HG02884 (cell line): Measurements from ENCODE around the gene SPTBN5.

Experiments
- ATAC-seq: cut with Tn5 transposase; IDR thresholded peaks from one replicate; pipeline ENCODE4 v1.9.1; 2021; ENCODE audit warnings: mild to moderate bottlenecking, moderate library complexity; ENCODE audit not compliant: unreplicated experiment

Gene SPTBN5

DNA sequence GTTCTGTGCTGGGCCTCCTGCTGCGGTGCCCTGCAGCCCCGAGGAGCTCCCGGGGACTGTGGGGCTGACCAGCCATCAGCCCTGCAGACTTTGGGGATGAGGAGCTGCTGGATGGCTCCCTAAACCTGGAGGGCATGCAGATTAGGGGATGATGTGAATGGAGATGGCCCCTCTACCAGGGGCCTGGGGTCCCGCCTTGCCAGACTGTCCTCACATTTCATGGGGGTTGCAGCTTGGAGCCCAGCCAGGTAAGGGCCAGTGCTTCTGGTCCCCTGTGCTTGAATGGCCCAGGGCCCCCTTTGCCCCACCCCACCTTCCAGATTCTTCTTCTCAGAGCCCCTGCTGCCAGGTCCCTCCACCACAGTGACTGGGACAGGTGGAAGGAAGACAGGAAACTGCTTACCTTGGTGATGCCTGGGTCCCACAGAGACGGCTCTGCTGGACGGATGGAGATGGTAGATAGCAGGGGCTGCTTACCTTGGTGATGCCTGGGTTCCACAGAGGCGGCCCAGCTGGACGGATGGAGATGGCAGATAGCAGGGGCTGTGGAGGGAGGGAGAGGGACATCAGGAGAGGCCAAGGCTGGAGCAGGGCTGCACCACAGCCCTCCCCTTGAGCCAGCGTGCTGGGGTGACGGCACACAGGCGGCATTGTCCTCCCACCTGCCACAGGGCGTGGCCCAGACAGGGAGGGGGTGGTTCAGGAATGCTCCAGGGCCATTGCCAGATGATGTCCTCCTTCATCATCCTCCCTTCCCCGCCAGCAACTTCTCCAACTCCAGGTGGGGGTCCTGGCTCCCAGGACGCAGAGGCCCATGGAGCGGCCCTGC, at the start of gene SPTBN5:
Gene SPTBN5 (minus strand): TSS at position 632 of the 829 bp plus-strand sequence. CDS start 556 bp downstream, at position 76.
- no peak for ATAC-seq

DNA sequence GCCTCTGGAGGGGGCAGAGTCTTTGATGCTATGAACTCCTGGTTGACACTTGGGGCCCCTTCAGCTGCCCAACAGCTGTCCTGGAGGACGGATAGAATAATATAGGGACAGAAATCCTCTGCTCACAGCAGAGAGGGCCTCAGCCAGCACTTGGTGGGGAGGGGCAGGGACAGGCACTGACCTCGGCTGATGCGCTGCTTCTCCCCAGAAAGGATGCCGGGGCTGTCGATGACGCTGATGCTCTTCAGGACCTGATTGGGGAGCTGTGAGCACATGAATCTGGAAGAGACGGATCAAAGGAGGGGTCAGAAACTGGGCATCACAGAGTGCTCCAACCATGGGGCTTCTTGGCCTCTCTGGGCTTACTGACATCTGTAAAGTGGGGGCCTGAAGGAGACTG, 49.0 kb upstream of the SPTBN5 start:
- ATAC-seq: no peak

DNA sequence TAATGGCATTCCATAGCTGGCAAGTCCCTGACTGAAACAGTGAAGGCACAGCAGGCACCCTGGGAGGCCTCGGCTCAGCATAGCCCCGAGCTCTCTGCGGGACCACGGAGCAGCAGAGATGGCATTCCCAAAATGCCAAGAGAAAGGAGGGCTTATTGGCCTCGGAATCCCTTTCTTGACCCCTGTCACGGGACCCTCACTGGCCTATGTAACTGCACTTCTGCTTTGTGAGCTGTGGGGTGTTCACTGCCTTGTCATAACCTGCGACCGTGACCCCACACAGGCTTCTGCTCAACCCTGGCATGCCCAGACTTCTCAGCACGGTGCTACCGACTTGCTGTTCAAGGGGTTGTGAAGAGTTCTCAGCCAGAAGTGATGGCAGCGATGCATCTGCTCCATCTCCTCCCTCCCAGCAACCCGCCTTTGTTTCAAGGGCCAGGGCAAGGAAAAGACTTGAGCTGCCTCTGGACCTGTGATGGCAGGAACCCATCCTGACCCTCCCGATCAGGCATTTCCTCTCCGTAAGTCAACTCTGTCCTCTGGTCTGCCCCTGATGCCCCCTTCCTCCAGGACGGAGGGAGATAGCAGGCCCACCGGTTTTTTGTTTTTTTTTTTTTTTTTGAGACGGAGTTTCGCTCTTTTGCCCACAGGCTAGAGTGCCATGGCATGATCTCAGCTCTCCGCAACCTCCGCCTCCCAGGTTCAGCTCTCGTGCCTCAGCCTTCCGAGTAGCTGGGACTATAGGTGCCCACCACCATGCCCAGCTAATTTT, 48.0 kb upstream of the SPTBN5 start:
- ATAC-seq: no peak

DNA sequence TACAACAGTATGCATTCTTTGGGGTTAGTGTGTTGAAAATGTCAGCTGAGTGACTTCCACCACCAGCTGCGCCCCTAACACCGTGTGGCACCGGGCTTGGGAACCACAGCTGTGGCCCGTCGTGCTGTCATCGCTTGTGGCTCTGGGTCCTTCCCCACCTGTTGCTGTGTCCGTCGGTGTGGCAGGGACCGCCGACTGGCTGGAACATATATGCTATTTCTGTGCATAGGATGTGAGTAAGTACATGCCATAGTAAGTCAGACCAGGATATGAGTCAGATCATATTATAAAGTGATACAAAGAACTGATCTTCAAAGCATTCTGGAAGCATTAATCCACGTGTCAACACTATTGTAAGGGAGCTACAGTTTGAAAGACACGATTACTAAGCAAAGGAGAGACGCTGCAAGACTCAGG, 46.6 kb upstream of the SPTBN5 start:
- ATAC-seq: no peak

DNA sequence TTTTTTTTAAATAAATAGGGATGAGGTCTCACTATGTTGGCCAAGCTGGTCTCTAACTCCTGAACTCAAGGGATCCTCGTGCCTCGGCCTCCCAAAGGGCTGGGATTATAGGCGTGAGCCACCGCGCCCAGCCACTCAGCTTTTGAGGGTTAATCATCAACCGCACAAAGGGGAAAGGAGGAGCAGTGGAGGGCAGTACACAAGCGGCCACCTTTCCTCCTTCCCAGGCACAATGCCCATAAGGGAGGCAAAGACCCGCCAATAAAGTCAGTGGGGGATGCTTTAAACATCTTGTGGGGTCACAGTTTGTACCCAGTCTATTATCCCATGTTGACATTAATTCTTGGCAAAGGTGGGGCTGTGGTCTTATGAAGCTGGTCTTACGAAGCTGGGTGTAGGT, 46.1 kb upstream of the SPTBN5 start:
- no peak for ATAC-seq

DNA sequence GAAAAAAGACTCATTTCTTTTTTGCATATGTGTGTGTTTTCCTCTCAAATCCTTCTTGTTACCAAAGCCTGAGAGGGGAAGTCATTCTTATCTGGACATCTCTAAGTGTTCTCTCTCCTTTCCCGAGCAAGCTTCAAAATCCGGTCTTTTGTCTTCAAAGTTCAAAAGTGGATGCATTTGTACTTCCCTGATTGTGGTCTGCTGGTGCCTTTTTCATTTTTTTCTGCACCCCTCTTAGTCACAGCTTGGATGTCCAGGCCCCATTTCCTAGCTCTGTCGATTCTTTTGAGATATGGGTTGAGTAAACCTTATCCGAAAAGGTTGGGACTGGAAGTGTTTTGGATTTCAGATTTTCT, 43.7 kb upstream of the SPTBN5 start:
- ATAC-seq: no peak

DNA sequence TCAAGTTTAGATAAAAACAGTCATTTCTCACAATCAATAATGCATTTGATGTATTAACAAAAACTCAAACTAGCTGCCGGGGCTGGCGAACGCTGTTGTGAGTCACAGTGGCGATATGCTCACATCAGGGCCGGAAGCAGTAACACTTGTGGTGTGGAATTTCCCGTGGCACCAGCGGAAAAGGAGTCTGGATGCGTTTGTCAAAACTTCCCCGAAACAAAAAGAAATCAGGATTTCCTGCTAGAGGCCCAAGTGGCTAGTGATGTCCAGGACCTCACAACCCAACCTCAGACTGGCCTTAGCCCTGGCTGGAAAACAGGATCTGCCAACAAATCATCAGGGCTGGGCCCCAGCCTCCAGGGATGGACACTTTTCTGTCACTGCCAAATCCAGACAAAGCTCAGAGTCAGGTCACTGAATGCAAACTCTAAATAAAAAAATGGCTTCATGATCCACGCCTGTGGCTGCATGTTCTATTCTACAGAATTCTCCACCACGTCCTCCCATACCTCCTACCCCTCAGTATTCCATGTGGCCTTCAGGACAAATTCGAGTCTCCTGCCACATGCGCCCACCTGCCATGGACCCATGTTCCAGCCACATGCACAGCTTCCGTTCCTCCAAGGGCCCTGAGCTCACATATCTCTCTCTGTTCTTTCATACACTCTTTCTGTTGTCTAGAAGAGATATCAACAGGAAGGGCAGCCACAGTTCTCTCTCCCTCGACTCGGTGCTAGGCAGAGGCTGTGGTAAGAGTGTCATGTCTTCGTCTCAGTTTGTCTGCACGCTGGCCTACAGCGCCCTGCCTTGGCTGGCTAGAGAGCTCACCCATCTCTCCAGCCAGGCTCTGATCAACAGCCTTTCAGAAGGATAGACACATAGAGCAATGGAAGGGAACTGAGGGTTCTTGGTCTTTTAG, 43.1 kb upstream of the SPTBN5 start:
- ATAC-seq: no peak

DNA sequence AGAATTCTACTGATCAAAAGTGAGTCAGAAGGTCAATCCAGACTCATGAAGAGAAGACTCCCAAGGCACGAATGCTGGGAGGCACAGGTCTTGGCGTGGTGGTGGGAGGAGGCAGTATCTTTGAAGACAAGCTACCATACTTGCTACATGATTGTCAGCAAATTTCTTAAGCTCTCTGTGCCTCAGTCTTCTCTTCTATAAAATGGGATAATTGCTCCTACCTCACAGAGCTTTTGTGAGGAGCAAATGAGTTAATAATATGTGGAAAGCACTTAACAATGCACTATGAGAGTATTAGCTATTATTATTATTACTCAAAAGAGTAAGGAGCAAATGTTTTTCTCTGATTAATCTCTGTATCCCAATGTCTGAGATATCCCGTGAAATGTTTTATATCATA, 42.3 kb upstream of the SPTBN5 start:
- no peak for ATAC-seq

DNA sequence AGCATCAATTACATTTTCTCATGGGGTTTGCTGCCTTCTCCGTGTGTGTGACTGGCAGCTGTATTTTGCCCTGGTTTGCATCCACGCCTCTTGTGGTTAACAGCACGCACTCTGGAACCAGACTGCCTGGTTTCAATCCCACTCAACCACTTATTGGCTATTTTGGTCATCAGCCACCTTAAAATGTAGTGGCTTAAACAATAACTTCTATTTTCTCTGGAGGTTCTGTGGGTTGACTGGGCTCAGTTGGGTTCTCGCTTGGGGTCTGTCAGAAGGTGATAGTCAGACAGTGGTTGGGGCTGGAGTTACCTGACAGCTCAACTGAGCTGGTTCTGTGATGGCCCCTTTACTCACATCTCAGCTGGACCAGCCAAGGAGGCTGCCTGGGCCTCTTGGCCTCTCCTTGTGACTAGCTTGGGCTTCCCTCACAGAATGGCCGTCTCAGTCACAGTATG, 41.7 kb upstream of the SPTBN5 start:
- ATAC-seq: no peak

DNA sequence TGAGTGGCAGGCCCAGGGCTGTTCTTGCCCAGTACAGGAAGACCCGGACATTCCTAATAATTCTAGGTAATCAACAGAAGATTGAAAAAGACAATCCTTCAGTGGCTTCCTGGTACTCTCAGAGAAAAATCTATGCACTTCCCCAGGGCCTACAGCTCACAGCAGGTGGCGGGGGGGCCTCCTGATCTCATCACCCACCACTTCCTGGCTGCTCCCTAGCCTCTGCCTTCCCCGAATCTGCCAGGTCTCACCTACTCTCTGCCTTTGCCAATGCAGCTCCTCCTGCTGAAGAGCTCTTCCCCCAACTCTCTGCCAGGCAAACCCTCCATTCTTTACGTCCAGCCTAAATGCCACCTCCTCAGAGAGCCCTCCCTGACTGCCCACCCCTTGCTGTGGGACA, 41.0 kb upstream of the SPTBN5 start:
- no peak for ATAC-seq

DNA sequence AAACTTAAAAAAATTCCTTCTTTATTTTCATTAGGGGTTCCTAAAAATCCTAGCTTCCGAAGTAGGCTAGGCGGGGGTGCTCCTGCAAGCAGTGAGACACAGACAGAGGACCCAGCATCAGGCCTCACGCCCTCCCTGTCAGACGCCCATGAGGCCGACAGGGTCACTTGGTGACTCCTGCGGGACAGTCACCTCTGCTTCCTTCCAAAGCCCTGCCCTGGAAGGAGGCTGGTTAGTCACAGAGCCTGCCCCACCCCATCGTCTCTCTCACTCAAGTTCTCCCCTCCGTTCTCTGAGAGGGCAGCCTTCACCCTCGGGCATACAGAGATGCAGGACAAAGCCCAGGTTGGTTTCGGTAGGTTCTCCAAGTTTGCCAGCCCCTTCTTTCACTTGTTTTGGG, 39.9 kb upstream of the SPTBN5 start:
- ATAC-seq: no peak

DNA sequence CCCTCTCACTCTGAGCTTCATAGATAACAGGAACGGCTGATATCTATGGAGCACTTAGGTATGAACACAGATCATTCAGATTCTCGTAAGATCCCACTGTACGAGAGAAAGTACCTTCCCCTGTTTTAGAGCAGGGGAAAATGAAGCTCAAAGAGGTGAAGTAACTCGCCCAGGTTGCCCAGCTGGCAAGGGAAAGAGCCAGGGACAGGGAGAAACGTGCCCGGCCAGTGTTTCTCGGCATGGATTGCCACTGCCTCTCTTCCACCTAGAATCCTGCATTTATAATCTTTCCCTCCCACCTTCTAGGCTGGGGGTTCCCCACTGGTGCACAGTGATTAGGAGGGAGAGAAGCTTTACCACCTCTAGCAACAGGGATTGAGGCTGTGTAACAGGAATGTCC, 39.5 kb upstream of the SPTBN5 start:
- ATAC-seq: no peak

DNA sequence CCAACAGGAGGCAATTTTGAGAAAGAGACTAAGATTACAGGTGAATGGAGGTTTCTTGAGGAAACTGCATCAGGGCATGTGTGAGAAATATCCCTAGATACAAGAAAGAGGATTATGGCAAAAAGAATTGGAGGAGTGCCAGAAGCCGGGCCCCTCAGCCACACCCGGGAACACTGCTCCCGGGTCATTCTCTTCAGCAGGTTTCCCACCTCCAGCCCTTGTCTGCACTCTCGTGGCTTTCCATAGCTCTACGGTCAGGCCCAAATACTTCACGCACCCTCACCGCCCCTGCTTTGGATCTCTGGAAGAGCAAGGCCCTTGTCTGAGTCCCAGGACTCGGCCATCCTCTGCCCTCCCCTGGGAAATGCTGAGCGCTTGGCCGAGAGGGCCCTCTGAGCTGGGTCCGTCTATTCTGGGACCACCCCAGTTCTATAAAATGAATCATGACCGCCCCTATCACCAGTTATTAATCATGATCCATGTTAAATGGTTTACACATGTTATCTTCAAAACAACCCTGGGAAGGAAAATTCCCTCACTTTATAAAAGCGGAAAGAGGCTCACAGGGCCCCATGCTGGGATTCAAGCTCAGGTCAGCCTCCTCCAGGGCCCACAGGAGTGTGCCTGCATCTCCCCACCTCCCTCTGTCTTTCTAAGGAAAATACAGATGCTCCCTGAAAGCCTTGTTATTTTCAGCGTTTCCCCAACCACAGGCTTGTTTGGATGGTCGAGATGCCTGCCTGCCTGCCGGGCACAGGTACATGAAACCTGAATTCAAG, 38.8 kb upstream of the SPTBN5 start:
- no peak for ATAC-seq

DNA sequence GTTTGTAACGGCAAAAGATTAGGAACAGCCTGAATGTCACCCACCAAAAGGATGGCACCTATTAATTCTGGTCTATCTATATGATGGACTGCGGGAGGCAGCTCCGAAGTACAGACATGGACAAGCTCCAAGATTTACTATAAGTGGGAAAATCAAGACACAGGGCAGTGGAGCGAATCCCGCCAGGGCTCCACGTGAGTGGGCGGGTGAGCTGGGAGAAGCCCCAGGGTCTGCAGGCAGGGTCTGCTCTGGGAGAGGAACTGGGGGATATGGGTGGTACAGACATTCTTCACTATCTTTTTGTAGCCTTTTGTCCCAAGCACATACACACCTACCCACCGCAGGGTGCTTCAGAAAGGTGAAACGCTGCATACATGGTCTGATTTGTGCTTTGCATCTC, 38.2 kb upstream of the SPTBN5 start:
- no peak for ATAC-seq

DNA sequence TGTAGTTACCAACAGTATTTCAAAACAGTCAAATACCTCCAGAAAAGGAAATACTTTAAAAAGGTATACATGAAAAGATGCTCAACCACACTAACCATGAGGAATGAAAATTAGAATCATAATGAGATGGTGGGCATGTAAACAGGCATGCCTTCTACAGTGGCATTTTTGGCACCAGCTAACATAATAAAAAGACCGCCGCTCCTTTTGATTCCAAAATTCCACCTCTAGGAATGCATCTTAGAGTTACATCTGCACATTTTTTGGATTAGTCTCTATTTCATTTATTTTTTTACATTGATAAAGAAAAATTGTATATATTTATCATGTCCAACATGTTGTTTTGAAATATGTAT, 37.0 kb upstream of the SPTBN5 start:
- ATAC-seq: no peak

DNA sequence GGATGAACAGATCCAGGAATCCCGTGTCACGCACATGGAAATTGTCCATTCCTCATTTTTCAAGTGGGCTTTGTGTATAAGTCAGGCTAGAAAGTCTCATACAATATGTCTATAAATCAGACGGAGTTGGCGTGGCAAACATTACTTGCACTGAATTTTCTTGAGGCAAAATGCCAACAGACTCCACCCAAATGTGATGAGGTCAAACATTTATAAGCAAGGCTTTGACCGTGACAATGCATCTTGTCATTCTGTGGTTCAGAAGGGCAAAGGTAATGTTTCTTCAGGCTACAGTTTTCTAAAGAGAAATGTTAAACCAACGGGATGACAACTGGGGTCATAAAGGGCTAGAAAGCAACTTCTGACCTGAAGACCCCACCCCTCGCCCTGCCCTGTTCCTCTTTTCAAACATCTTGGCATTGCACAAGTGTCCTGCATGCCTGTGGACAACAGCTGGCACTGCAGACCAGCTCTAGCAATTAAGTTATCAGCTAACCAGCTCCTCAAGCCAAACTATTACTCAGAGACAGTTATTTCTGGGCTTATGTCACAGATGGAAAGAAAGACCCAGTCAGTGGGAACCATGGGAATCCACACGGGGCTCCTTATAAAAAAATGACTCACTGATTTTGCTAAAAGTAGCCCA, 36.5 kb upstream of the SPTBN5 start:
- ATAC-seq: no peak

DNA sequence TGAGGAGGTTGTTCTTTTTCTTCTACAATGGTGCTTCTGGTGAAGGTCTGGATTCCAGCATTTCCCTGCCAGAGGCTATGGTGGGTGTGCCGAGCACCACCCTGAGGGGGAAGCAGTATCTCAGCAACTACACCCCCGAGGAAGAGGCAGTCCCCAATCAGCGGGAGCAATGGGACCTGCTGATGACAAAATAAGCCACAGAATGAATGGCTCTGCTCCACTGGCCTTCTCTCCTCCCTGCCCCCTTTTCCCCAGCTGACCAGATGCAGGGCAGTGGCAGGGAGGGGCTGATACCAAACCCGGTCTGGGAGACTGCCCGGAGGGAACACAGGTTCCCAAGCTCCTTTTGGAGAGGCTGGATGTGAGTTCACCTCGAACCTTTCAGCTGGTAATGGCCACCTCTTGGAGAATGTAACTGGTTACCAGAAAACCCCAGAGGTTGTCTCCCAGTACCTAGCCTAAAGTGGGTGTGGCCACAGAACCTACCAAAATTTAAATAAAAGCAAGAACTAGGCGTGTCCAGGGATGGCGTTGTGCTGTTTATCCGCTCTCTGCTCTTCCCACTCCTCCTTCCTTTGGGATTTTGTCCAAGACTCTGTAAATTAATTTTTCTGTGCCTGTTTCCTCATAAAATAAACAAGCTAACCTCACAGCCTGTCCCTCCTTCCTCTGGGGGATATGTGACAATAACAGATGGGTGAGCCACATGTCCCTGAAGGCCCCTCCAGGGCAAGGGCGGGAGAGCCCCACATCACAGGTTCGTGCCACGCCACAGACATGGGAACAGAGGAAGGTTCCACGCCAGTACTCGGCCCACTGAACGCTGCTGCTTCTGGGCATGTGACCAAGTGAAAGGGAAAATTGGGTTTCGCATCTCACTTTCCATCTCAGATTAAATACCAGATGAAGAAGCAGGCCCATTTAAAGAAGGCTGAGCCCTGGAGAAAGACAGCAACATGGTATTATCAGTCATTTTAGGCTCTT, 35.1 kb upstream of the SPTBN5 start:
- peak; percentile 49 for ATAC-seq

DNA sequence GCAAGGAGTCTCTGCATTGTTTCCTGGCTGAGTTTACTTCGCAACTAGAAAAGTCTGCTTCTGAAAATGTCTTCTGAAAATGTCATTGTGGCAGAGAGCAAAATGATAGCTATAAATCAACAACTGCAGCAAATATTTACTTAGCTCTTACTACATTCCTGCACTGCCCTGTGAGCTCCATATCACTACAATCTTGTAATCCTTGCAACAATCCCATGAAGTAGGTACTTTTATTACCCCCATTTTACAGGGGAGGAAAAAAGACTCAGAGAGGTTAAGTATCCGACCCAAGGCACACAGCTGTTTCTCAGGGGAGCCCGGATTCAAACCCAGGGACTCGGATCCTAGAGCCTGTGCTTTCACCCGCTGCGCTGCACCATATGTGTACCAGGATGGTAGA, 34.2 kb upstream of the SPTBN5 start:
- no peak for ATAC-seq

DNA sequence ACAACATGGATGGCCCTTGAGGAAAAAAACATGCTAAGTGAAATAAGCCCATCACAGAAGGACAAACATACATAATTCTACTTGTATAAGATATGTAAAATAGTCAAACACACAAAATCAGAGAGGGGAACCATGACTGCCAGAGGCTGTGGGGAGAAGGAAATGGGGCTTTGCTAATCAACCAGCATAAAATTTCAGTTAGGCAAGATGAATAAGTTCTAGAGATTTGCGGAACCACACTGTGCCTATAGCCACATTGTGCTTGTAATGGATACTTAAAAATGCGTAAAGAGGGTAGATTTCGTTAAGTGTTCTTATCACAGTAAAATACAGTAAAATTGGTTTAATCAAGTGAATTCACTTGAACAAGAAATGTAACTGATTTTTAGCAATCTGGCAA, 33.7 kb upstream of the SPTBN5 start:
- no peak for ATAC-seq
